GM23338 (cell line): Measurements from ENCODE around the gene FBRSL1. TPM values are rescaled to one million over a fixed set of nuclear protein-coding genes. Genes with fewer than 3 reads are reported as not detected.

Experiments used
- ATAC-seq: fragments of 200-7000 bp; cut with Tn5 transposase; 3 replicates; pipeline ENCODE4 v1.9.1; 2020
- DNase-seq: peaks from one replicate; pipeline ENCODE4 v3.0.0-alpha.2; 2015; ENCODE audit warnings: low spot score
- H2AFZ ChIP-seq: fragments of 200-600 bp; sonication (generic); 2 replicates; pipeline ENCODE4 v1.8.0; 2016; ENCODE audit warnings: antibody characterized with exemption, mild to moderate bottlenecking, moderate library complexity
- H3F3A ChIP-seq: fragments of 200-600 bp; sonication (generic); replicated peaks from 2 replicates; pipeline ENCODE4 v1.8.0; 2017; ENCODE audit warnings: antibody characterized with exemption, mixed run types, low read depth
- H3K27ac ChIP-seq: fragments of 200-600 bp; sonication (generic); 2 replicates; pipeline ENCODE4 v1.6.1; 2016; ENCODE audit warnings: low read depth
- H3K27me3 ChIP-seq: fragments of 200-600 bp; sonication (generic); 2 replicates; pipeline ENCODE4 v1.8.0; 2016; ENCODE audit warnings: mild to moderate bottlenecking, mixed run types, moderate library complexity; ENCODE audit not compliant: insufficient read depth
- H3K36me3 ChIP-seq: fragments of 200-600 bp; sonication (generic); 2 replicates; pipeline ENCODE4 v1.8.0; 2016; ENCODE audit warnings: mild to moderate bottlenecking; ENCODE audit not compliant: insufficient read depth
- H3K4me1 ChIP-seq: fragments of 200-600 bp; sonication (generic); 2 replicates; pipeline ENCODE4 v1.8.0; 2016; ENCODE audit warnings: mild to moderate bottlenecking, moderate library complexity; ENCODE audit not compliant: insufficient read depth
- H3K4me2 ChIP-seq: fragments of 200-600 bp; sonication (generic); 2 replicates; pipeline ENCODE4 v1.7.1; 2017; ENCODE audit warnings: mixed run types
- H3K4me3 ChIP-seq: fragments of 200-600 bp; sonication (generic); 2 replicates; pipeline ENCODE4 v1.6.1; 2016; ENCODE audit warnings: mixed run types
- H3K79me2 ChIP-seq: fragments of 200-600 bp; sonication (generic); replicated peaks from 2 replicates; pipeline ENCODE4 v1.8.0; 2017; ENCODE audit warnings: mild to moderate bottlenecking; ENCODE audit not compliant: insufficient read depth
- H3K9me2 ChIP-seq: fragments of 200-600 bp; sonication (generic); 2 replicates; pipeline ENCODE4 v1.8.0; 2017; ENCODE audit not compliant: insufficient read depth
- H4K20me1 ChIP-seq: fragments of 200-600 bp; sonication (generic); replicated peaks from 2 replicates; pipeline ENCODE4 v1.8.0; 2017; ENCODE audit warnings: mild to moderate bottlenecking; ENCODE audit not compliant: insufficient read depth
- H3K27ac Mint-ChIP-seq: 2 replicates; pipeline ENCODE4 v1.8.0; 2020; ENCODE audit warnings: inconsistent platforms, mild to moderate bottlenecking, moderate library complexity, mixed read lengths
- H3K27me3 Mint-ChIP-seq: 3 replicates; pipeline ENCODE4 v1.8.0; 2022; ENCODE audit warnings: low read depth, mild to moderate bottlenecking, moderate library complexity, mixed read lengths, inconsistent platforms; ENCODE audit not compliant: insufficient read depth, poor library complexity
- H3K36me3 Mint-ChIP-seq: 3 replicates; pipeline ENCODE4 v1.8.0; 2021; ENCODE audit warnings: low read depth, mild to moderate bottlenecking, inconsistent platforms, moderate library complexity, mixed read lengths
- H3K4me1 Mint-ChIP-seq: 3 replicates; pipeline ENCODE4 v1.8.0; 2020; ENCODE audit warnings: mild to moderate bottlenecking, inconsistent platforms, mixed read lengths
- H3K4me3 Mint-ChIP-seq: 3 replicates; pipeline ENCODE4 v1.8.0; 2021; ENCODE audit warnings: moderate library complexity, mild to moderate bottlenecking, inconsistent platforms, mixed read lengths
- H3K9me3 Mint-ChIP-seq: 3 replicates; pipeline ENCODE4 v1.8.0; 2020; ENCODE audit warnings: moderate library complexity, mild to moderate bottlenecking, inconsistent platforms, mixed read lengths
- NANOG ChIP-seq: IDR thresholded peaks from 2 replicates; pipeline ENCODE4 v1.6.1; 2016; ENCODE audit warnings: antibody characterized with exemption, borderline replicate concordance
- ZNF331 ChIP-seq: fragments of 250-450 bp; sonication (Bioruptor Pico); IDR thresholded peaks from 2 replicates; pipeline ENCODE4 v1.5.0; 2020; ENCODE audit warnings: low read depth, mild to moderate bottlenecking, moderate library complexity
- ZNF462 ChIP-seq: fragments of 250-450 bp; sonication (Bioruptor Pico); IDR thresholded peaks from 2 replicates; pipeline ENCODE4 v1.5.0; 2020; ENCODE audit warnings: mild to moderate bottlenecking, moderate library complexity
- polyA plus RNA-seq: library from polyadenylated mRNA; unstranded; fragments of >200 nt; fragmentation: Nextera tagmentation; extraction: Ambion mirVana; gene quantifications from 2 replicates; pipeline ENCODE4 v1.2.1, GENCODE V29; 2016
- total RNA-seq: library from RNA; depleted of rRNA; stranded (reverse); fragments of >200 nt; shearing (Covaris generic); gene quantifications from 2 replicates; pipeline ENCODE4 v1.2.3, GENCODE V29; 2014
- TF ChIP-seq, protein P1 (sequence below): IDR thresholded peaks from 2 replicates; pipeline ENCODE4 v1.6.1; 2016; ENCODE audit warnings: antibody characterized with exemption
- TF ChIP-seq, protein P2 (sequence below), 2 experiments: fragments of 200-600 bp in 1 of 2; sonication (generic) in 1 of 2; conservative IDR thresholded peaks; 2 replicates each; pipeline versions ENCODE4 v1.5.1 to v1.6.1; 2016 to 2017; ENCODE audit warnings: antibody characterized with exemption in 2 of 2, low read depth in 2 of 2, mild to moderate bottlenecking in 2 of 2, moderate library complexity in 1 of 2
- TF ChIP-seq, protein P3 (sequence below): IDR thresholded peaks from one replicate; pipeline ENCODE4 v1.6.1; 2018; ENCODE audit warnings: antibody characterized with exemption; ENCODE audit not compliant: unreplicated experiment

The FBRSL1 gene
- total and polyA plus RNA-seq, 2 experiments from 2014 or later: 37.8 to 89.8 TPM

GRCh38 chr12:132453361-132454192, 36.4 kb upstream of the FBRSL1 start (continued):
- TF ChIP-seq ZNF462: no peak

GRCh38 chr12:132454193-132454932, 35.6 kb upstream of the FBRSL1 start:
- Histone ChIP-seq H3K27me3 (peaks cover 54% of the 10 kb centered on the region), H3K4me2 (no peak overlapping the region), H3K4me1 (no peaks in the 10 kb centered on the region), H2AFZ (no peak overlapping the region), H3K36me3 (no peaks in the 10 kb centered on the region), H3K79me2 (no peaks in the 10 kb centered on the region), H3K4me3 (no peak overlapping the region), H3F3A (peaks cover 10% of the 10 kb centered on the region; the same call in 1 of the 2 replicates), H4K20me1 (no peaks in the 10 kb centered on the region), H3K27ac (no peak overlapping the region), H3K9me2 (no peaks in the 10 kb centered on the region)
- no peak for DNase-seq
- no peak overlapping the region for H3K4me3 Mint-ChIP-seq
- peaks cover 57% of the 10 kb centered on the region for H3K27me3 Mint-ChIP-seq
- H3K27ac Mint-ChIP-seq: no peak overlapping the region
- no peaks in the 10 kb centered on the region; the same call in 2 of the 3 replicates for H3K4me1 Mint-ChIP-seq
- ATAC-seq: no peak
- peaks cover 6% of the 10 kb centered on the region; the same call in 2 of the 3 replicates for H3K36me3 Mint-ChIP-seq
- H3K9me3 Mint-ChIP-seq: peaks cover 14% of the 10 kb centered on the region
- TF ChIP-seq, protein P1, sequence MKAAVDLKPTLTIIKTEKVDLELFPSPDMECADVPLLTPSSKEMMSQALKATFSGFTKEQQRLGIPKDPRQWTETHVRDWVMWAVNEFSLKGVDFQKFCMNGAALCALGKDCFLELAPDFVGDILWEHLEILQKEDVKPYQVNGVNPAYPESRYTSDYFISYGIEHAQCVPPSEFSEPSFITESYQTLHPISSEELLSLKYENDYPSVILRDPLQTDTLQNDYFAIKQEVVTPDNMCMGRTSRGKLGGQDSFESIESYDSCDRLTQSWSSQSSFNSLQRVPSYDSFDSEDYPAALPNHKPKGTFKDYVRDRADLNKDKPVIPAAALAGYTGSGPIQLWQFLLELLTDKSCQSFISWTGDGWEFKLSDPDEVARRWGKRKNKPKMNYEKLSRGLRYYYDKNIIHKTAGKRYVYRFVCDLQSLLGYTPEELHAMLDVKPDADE: no peak
- TF ChIP-seq NANOG (no peak), ZNF331 (no peak)
- TF ChIP-seq, protein P2, sequence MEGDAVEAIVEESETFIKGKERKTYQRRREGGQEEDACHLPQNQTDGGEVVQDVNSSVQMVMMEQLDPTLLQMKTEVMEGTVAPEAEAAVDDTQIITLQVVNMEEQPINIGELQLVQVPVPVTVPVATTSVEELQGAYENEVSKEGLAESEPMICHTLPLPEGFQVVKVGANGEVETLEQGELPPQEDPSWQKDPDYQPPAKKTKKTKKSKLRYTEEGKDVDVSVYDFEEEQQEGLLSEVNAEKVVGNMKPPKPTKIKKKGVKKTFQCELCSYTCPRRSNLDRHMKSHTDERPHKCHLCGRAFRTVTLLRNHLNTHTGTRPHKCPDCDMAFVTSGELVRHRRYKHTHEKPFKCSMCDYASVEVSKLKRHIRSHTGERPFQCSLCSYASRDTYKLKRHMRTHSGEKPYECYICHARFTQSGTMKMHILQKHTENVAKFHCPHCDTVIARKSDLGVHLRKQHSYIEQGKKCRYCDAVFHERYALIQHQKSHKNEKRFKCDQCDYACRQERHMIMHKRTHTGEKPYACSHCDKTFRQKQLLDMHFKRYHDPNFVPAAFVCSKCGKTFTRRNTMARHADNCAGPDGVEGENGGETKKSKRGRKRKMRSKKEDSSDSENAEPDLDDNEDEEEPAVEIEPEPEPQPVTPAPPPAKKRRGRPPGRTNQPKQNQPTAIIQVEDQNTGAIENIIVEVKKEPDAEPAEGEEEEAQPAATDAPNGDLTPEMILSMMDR (conservative IDR thresholded peaks at IDR 0.05; ENCODE audit: low read depth in 2 of 2): no peak
- TF ChIP-seq, protein P3, sequence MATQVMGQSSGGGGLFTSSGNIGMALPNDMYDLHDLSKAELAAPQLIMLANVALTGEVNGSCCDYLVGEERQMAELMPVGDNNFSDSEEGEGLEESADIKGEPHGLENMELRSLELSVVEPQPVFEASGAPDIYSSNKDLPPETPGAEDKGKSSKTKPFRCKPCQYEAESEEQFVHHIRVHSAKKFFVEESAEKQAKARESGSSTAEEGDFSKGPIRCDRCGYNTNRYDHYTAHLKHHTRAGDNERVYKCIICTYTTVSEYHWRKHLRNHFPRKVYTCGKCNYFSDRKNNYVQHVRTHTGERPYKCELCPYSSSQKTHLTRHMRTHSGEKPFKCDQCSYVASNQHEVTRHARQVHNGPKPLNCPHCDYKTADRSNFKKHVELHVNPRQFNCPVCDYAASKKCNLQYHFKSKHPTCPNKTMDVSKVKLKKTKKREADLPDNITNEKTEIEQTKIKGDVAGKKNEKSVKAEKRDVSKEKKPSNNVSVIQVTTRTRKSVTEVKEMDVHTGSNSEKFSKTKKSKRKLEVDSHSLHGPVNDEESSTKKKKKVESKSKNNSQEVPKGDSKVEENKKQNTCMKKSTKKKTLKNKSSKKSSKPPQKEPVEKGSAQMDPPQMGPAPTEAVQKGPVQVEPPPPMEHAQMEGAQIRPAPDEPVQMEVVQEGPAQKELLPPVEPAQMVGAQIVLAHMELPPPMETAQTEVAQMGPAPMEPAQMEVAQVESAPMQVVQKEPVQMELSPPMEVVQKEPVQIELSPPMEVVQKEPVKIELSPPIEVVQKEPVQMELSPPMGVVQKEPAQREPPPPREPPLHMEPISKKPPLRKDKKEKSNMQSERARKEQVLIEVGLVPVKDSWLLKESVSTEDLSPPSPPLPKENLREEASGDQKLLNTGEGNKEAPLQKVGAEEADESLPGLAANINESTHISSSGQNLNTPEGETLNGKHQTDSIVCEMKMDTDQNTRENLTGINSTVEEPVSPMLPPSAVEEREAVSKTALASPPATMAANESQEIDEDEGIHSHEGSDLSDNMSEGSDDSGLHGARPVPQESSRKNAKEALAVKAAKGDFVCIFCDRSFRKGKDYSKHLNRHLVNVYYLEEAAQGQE: no peak
